NCI-H2196 treated with DMSO at 0.1 percent for 48 hours (cell line): ENCODE measurements around the gene APBB1.
"Not testable (repeated sequence)": the region's sequence is repeated elsewhere in the genome, so short reads cannot be mapped to it uniquely, and the experiment has no call there.

Source experiments
- DNase-seq: peaks from one replicate; lab custom pipeline; 2025; ENCODE audit not compliant: unreplicated experiment; lab: John Stamatoyannopoulos, UW

Gene APBB1

DNA sequence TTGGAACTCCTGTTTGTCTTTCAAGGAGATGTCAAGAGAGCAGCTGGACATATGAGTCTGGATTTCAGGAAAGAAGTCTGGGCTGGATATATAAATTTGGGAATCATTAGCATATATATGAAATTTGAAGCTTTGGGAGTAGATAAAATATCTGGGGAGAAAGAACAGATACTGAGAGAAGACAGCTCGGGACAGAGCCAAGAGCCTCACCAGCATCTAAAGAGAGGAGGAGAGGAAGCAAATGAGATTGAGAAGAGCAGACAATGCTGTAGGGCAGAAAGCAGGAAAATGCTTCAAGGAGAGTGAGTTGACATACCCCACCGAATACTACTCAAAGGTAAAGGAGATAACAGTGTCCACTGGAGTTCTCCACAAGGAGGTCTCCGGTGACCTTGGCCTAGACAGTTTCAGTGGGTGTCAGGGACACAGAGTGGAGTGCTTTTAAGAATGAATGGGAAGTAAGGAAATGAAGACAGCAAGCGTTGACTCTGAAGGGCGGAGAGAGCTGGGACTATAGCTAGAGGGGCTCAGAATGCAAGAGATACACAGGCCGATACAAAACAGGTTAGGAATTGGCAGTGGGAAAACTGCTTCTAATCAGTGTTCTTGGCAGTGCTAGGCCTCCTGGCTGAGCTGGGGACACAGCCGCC, 862 bp downstream of the APBB1 start:
- no peak for DNase-seq

- DNase-seq, result no peak
Measured at GRCh38 chr11:6415797-6416196, 3.1 kb downstream of the APBB1 start.

DNA sequence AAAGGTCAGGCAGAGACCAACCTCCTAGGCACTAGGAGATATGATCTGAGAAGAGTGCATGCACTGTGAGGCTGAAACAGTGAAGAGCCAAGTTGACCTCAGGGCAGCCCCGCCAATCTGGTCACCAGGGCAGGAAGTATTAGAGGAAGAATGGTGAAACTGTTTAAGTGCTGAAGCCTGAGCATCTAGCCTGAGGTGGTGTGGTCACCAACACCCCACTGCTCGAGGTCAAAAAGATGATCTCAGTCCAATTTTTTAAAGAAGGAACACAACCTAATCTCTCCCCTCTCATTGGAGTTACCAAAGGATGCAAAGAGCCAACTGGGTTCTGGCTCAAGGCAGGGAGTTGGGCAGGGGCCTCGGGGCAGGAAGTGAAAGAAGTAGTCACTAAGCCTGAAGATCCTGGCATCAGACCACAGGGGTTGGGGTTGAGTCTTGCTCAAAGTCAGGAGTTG, 4.0 kb downstream of the APBB1 start:
- no peak for DNase-seq

- no peak for DNase-seq
Measured at GRCh38 chr11:6413791-6414201, 5.1 kb downstream of the APBB1 start.

GRCh38 chr11:6411594-6412031, 7.3 kb downstream of the APBB1 start:
- DNase-seq, result no peak

DNA sequence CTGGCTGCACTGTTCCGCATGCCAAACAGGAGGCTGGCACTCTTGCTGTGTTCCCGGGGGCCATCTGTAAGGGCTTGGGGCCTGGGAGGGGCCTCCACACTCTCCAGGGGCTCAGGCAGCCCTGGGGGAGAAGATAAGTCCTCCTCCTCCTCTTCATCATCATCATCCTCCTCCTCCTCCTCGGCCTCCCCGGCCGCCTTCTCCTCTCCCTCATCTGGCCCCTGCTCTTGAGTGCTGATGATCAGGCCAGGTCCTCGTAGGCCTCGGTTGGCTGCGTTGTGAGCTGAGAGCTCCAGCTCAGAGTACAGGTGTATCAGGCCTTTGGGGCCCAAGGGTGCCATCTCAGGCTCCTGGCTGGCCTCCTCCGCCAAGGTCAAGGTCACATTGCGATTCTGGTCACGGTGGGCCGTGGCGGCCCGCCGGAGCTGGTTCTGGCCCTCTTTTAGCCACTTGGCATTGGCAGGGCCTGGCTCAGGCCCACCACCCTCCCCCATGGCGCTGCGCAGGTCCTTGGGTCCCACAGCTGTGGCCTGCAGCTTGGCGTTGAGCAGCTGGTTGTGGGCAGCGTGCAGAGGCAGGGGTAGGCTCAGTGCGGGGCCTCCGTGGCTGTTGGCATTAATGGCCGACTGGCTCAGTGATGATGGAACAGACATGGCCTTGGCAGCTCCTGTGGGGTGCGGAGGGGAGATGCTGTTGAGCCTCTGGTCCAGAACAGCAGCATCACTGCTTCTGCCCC, 8.0 kb downstream of the APBB1 start:
- no peak for DNase-seq

DNA sequence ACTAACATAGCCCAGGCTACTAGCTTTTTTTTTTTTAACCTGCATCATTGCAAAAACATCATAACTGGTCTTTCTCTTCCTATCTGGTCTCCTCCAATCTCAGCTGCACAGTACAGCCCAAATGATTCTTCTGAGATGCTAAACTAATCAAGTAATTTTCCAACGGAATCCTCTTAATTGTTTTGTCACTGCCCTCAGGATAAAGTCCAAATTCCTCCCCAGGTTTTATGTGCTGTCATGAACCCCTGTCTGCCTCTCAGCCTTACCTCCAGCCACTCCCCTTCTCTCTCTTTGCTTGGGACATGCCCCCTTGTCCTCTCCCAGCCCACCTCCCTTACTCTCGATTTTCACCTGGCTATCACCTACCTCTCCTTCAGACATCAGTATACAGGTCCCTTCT, 12.5 kb downstream of the APBB1 start:
- DNase-seq, result no peak

DNA sequence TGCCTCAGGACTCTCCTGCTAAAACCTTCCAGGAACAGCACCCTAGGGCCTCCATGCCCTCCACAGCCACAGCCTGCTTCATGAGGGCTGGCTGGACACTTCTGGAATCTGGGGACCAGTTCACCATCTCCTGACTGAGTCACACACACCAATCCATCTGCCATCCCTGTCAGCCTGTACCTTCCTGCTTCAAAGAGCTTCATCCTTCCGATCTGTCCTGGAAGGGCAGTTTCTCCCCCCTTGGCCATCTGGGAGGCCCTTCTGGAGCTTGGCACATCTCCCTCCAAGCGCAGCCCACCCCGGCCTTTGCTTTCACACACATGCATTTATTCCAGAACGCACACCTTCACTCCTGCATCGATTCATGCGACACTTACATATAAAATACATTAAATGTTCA, 13.0 kb downstream of the APBB1 start:
- no peak for DNase-seq

DNA sequence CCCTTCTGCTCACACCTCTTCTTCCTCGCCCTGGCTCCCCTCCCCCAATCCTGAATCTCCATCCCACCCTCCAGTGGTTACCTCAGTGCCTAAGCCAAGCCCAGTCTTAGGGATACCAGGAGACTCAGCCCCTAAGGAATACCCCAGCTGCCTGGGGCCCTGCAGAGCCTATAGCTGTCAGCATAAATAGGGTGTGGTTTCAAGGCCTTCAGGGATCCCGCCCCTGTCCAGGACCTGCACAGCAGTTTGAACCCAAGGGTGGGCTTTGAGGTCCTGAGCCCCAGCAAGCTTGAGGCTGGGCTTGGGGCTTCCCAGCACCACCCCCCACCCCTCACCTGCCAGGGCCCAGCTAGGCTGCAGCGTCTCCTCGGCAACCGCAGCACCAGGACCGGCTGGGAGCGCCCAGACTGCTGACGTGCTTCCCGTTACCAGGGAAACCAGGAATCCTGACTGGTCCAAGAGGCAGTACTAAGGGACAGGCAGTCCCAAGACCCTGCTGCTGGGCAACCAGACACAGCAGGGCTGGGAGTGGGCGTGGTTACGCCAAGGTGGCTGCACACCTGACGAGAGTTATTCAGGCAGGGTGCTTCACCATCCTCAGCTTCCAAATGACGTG, 13.7 kb downstream of the APBB1 start:
- DNase-seq, result no peak

GRCh38 chr11:6404342-6405051, 14.4 kb downstream of the APBB1 start:
- DNase-seq, result no peak

- DNase-seq, result no peak
Measured at GRCh38 chr11:6403539-6403938, 15.4 kb downstream of the APBB1 start.

DNA sequence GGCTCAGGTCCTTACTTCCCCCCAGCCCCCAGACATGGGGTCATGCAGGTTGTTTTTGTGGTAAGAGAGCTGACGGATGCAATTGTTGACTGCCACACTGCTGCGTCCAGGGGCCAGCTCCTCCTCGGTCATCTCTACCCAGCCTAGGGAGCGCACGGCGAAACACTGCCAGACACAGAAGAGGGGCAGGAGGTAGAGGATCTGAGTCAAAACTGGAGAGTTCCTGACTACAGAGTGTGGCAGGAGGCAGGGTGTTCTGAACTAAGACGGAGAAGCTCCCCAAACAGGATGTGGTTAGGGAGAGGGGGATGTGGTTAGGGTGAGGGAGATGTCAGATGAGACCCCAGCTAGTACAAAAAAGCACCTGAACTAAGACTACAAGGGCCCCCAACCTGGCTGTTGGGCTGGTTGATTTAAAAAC, 16.3 kb downstream of the APBB1 start:
- DNase-seq, result no peak

DNA sequence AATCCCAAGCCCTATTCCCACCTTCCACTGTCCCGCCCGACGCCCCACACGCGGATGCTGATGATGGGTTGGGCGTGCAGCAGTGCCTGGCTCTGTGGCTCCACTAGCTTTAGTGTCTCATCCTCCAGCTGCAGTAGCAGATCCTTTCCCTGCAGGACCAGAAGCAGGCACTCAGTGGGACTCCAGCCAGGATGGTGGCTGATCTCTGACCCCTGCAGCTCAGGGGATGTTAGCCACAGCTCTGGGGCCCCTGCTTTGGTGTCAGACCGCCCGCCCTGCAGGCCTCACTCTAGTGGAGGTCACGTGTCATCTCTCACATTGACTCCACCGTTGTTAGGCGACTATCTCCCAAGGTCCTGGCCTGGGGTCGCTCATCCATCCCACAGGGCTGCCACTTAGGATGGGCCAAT, 16.8 kb downstream of the APBB1 start:
- no peak for DNase-seq

- DNase-seq, result no peak
Measured at GRCh38 chr11:6401464-6401863, 17.4 kb downstream of the APBB1 start.

DNA sequence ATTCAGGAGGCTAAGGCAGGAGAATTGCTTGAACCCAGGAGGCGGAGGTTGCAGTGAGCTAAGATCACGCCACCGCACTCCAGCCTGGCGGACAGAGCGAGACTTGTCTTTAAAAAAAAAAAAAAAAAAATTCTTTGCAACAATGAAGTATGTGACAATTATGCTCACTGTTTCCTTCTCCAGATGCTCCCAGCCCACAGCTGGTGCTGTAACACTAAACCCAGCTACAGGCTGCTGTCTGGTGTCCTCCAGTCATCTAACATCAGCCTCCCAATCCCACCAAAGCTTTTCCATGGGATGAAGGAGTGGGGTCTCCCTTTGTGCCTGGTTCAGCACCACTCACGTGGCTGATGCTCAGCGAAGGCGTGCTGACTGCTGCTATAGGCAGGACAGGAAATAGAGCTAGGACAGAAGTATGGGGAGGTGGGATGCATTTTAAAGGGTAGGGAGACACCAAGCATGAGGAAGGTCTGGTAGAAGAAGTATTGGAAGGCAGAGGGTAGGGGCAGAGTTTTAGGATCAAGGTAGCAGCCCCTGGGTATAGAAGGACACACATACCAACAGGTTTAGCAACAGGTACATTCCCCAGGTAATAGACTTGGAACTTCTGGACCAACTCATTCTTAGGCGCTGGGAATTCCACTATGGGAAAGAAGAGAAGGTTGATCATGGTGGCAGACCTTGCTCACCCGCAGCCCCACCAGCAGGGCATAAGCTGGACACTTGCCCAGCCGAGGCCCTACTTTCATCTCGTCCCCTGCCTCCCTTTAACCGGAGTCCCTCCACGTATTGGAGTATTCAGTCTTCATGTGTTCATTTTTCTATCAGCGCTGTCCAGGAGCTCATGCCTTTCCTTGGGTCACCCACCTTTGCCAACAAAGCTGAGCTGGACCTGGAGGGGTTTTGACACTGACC, 18.2 kb downstream of the APBB1 start:
- no peak for DNase-seq

DNA sequence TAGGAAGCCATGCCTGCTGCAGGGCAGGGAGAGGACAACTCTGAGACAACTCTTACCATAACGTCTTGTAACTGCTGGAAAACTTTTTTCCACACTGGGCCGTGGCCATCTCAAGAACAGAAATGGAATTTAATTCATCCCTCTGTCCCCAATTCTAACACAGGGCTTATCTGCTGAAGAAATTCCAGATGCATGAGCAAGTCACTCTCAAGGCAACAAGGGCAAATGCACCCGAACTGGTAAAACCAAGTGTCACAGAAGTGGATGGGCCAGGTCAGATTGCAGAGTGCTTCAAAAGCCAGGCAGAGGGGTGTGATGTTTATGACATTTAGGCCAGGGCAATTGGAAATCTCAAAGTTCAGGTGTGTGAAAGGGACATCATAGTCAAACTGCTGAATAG, 21.3 kb downstream of the APBB1 start:
- DNase-seq, result no peak

- no peak for DNase-seq
Measured at GRCh38 chr11:6397156-6397555, 21.7 kb downstream of the APBB1 start.

GRCh38 chr11:6395470-6396060, 23.3 kb downstream of the APBB1 start:
- no peak for DNase-seq

DNA sequence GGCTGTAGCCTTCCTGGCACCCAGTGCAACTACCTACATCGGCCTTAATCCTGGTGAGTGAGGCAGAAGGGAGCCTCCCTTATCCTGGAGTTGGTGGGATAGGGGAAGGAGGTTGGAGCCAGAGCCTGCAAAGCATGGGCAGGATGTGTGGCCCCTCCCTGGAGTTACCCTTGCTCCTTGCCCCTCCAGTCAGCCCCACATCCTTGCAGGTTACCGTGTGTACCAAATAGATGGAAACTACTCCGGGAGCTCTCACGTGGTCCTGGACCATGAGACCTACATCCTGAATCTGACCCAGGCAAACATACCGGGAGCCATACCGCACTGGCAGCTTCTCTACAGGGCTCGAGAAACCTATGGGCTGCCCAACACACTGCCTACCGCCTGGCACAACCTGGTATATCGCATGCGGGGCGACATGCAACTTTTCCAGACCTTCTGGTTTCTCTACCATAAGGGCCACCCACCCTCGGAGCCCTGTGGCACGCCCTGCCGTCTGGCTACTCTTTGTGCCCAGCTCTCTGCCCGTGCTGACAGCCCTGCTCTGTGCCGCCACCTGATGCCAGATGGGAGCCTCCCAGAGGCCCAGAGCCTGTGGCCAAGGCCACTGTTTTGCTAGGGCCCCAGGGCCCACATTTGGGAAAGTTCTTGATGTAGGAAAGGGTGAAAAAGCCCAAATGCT, 24.8 kb downstream of the APBB1 start:
- DNase-seq, result no peak

DNA sequence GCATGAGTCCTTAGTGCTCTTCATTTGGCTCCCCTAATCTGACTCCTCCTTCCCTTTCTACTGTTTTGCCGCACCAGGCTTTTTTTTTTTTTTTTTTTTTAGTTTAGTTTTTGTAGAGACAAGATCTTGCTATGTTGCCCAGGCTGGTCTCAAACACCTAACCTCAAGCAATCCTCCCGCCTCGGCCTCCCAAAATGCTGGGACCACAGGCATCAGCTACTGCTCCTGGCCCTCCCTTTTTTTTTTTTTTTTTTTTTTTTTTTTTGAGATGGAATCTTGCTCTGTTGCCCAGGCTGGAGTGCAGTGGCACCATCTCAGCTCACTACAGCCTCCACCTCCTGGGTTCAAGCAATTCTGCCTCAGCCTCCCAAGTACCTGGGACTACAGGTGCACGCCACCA, 26.6 kb downstream of the APBB1 start:
- not testable (repeated sequence) for DNase-seq
